22Rv1 (cell line): ENCODE measurements around the gene SLF1.

Experiments used
- H3K27ac ChIP-seq: fragments of 450-650 bp; 2 replicates; pipeline ENCODE4 v1.5.1; 2017
- ZFX ChIP-seq: fragments of 450-650 bp; IDR thresholded peaks from 2 replicates; pipeline ENCODE4 v1.6.1; 2017; ENCODE audit warnings: antibody characterized with exemption, borderline replicate concordance
- TF ChIP-seq, protein P1 (sequence below): fragments of 450-650 bp; IDR thresholded peaks from 2 replicates; pipeline ENCODE4 v1.5.1; 2017; ENCODE audit warnings: mild to moderate bottlenecking

Gene SLF1

GRCh38 chr5:94660506-94660905 is 42.0 kb downstream of the SLF1 start:
- no peak overlapping the region for H3K27ac ChIP-seq
- TF ChIP-seq, protein P1, sequence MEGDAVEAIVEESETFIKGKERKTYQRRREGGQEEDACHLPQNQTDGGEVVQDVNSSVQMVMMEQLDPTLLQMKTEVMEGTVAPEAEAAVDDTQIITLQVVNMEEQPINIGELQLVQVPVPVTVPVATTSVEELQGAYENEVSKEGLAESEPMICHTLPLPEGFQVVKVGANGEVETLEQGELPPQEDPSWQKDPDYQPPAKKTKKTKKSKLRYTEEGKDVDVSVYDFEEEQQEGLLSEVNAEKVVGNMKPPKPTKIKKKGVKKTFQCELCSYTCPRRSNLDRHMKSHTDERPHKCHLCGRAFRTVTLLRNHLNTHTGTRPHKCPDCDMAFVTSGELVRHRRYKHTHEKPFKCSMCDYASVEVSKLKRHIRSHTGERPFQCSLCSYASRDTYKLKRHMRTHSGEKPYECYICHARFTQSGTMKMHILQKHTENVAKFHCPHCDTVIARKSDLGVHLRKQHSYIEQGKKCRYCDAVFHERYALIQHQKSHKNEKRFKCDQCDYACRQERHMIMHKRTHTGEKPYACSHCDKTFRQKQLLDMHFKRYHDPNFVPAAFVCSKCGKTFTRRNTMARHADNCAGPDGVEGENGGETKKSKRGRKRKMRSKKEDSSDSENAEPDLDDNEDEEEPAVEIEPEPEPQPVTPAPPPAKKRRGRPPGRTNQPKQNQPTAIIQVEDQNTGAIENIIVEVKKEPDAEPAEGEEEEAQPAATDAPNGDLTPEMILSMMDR: no peak
- no peak for TF ChIP-seq ZFX

- TF ChIP-seq, protein P1: no peak
- TF ChIP-seq ZFX: no peak
- no peak overlapping the region for H3K27ac ChIP-seq
Observed at GRCh38 chr5:94661086-94661485, 42.6 kb downstream of the SLF1 start.

GRCh38 chr5:94667937-94668336 is 49.5 kb downstream of the SLF1 start:
- no peak for TF ChIP-seq ZFX
- TF ChIP-seq, protein P1: no peak
- H3K27ac ChIP-seq: no peak overlapping the region

- no peak overlapping the region for H3K27ac ChIP-seq
- no peak for TF ChIP-seq ZFX
- TF ChIP-seq, protein P1: no peak
Observed at GRCh38 chr5:94670726-94671125, 52.3 kb downstream of the SLF1 start.

DNA sequence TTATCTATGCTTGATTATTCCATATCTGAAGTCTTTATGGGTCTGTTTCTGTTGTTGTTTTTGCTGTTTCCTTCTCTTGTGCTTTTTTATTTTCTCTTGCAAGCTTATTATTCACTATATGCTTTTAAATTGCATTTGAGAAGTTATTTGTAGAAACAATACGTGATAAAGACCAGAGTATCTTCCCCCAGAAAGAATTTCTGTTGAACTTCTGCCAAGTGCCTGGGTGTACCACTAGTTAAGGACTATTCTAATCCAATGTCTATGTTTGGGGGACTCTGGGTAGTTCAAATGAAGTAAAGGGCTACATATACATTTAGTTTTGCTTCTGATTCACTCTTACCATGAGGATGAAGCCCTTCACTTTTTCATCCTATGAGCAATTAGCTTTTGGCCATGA is 54.3 kb downstream of the SLF1 start:
- no peak overlapping the region for H3K27ac ChIP-seq
- TF ChIP-seq, protein P1: no peak
- no peak for TF ChIP-seq ZFX

GRCh38 chr5:94674490-94675382 is 56.3 kb downstream of the SLF1 start:
- TF ChIP-seq, protein P1: no peak
- TF ChIP-seq ZFX: no peak
- H3K27ac ChIP-seq: no peak overlapping the region

GRCh38 chr5:94675965-94676618 is 57.6 kb downstream of the SLF1 start:
- TF ChIP-seq, protein P1: no peak
- TF ChIP-seq ZFX: no peak

More at GRCh38 chr5:94675965-94676618, 57.6 kb downstream of the SLF1 start:
- no peak overlapping the region for H3K27ac ChIP-seq
